Measurements from ENCODE around the gene FIBP.
"Not testable (repeated sequence)": the region's sequence is repeated elsewhere in the genome, so short reads cannot be mapped to it uniquely, and the experiment has no call there.

Gene FIBP

DNA sequence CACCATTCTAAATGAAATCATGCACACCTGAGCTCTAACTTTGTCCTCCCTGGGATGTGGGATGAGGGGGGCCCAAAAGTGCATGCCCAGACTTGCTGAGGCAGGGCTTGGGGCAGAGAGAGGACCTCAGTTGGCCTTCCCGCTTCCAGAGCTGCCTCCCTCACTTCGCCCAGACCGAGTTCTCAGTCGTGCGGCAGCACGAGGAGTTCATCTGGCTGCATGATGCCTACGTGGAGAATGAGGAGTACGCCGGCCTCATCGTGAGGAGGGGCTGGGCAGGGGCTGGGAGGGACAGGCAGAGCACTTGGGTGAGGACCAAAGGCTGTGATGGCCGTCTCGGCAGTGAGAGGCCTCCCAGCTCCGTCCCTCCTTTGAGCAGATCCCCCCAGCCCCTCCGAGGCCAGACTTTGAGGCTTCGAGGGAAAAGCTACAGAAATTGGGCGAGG, 38.5 kb downstream of the FIBP start:
- POLR2A ChIA-PET = interaction anchor here (0.6 to 4.3 kb wide), 5 partner anchors 9 to 235 kb away, joined by 3 to 42 read pairs (median 5); partner anchors contain the start of genes CFL1, MUS81 and SNX32
- H3K4me3 ChIP-seq (ENCODE audit: low read depth, low read length) = no peak overlapping the region
- TF ChIP-seq, protein P1, sequence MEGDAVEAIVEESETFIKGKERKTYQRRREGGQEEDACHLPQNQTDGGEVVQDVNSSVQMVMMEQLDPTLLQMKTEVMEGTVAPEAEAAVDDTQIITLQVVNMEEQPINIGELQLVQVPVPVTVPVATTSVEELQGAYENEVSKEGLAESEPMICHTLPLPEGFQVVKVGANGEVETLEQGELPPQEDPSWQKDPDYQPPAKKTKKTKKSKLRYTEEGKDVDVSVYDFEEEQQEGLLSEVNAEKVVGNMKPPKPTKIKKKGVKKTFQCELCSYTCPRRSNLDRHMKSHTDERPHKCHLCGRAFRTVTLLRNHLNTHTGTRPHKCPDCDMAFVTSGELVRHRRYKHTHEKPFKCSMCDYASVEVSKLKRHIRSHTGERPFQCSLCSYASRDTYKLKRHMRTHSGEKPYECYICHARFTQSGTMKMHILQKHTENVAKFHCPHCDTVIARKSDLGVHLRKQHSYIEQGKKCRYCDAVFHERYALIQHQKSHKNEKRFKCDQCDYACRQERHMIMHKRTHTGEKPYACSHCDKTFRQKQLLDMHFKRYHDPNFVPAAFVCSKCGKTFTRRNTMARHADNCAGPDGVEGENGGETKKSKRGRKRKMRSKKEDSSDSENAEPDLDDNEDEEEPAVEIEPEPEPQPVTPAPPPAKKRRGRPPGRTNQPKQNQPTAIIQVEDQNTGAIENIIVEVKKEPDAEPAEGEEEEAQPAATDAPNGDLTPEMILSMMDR (IDR thresholded peaks at IDR 0.05; ENCODE audit: insufficient read depth, low read length, missing control alignments) = no peak
- DNase-seq (ENCODE audit: low read depth, low spot score) = no peak
- CTCF ChIA-PET = interaction anchor here (0.7 to 5.3 kb wide), 3 partner anchors 10 to 138 kb away, joined by 3 to 41 read pairs (median 3); partner anchors contain the start of gene MUS81

DNA sequence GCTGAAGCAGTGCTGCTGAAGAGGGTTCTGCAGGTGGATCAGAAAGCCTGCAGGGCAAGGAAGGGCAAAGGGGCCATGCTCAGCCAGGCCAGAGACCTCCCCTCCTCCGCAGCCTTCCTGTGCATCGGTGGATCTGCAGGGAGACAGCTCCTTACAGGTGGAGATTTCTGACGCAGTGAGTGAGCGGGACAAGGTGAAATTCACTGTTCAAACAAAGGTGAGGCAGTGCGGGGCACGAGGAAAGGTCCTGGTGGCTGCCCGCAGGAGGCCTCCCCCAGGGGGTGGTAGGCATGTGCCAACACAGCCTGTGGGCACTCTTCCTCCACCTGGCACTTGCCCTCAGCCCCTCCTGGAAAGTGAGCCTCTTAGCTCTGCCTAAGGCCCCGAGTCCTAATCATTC, 38.9 kb downstream of the FIBP start:
- TF ChIP-seq, protein P1 (IDR thresholded peaks at IDR 0.05; ENCODE audit: insufficient read depth, low read length, missing control alignments) = no peak
- no peak overlapping the region for H3K4me3 ChIP-seq (ENCODE audit: low read depth, low read length)
- CTCF ChIA-PET = interaction anchor here (1.6 to 5.3 kb wide), 2 partner anchors 11 to 31 kb away, joined by 3 to 41 read pairs; partner anchors contain the start of gene MUS81
- POLR2A ChIA-PET = interaction anchor here (1.3 to 4.3 kb wide), 4 partner anchors 10 to 130 kb away, joined by 5 to 42 read pairs (median 5); partner anchors contain the start of genes CFL1, MUS81 and SNX32
- DNase-seq (ENCODE audit: low read depth, low spot score) = no peak

DNA sequence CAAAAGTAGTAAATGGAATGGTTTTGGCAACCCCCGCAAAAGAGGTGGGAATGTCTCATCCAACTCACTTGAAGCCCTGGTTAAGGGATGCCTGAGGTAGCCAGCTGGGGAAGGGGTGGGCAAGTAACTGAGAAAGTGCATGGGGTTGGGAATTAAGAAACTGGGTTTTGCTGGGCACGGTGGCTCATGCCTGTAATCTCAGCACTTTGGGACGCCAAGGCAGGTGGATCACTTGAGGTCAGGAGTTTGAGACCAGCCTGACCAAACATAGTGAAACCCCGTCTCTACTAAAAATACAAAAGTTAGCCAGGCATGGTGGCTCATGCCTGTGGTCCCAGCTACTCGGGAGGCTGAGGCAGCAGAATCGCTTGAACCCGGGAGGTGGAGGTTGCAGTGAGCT, 39.6 kb downstream of the FIBP start:
- ChIA-PET CTCF (interaction anchor here (0.9 to 5.3 kb wide), 3 partner anchors 11 to 36 kb away, joined by 4 to 41 read pairs (median 5); partner anchors contain the start of gene MUS81), POLR2A (interaction anchor here (0.6 to 4.3 kb wide), 5 partner anchors 10 to 758 kb away, joined by 3 to 42 read pairs (median 3); partner anchors contain the start of genes CFL1, MUS81 and SNX32)
- H3K4me3 ChIP-seq (ENCODE audit: low read depth, low read length); DNase-seq (ENCODE audit: low read depth, low spot score): not testable (repeated sequence)

DNA sequence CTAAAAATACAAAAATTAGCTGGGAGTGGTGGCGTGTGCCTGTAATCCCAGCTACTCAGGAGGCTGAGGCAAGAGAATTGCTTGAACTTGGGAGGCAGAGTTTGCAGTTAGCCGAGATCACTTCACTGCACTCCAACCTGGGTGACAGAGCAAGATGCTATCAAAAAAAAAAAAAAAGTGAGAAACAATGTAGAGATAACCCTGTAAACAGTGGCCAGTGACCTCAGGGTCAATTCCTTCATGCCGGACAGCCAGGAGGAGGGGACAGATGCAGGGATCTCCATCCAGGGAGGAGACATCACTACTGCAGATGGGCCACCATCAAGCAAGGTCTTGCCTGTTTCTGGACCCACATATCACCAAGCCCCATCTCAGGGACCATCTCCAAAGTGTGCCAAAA, 40.5 kb downstream of the FIBP start:
- ChIA-PET POLR2A (interaction anchor here (0.6 to 4.3 kb wide), 4 partner anchors 11 to 14 kb away, joined by 3 to 42 read pairs (median 4); partner anchors contain the start of genes CFL1, MUS81 and SNX32), CTCF (interaction anchor here (0.9 to 5.3 kb wide), 5 partner anchors 9 to 30 kb away, joined by 3 to 41 read pairs (median 5); partner anchors contain the start of gene MUS81)
- no peak for DNase-seq (ENCODE audit: low read depth, low spot score)
- no peak overlapping the region for H3K4me3 ChIP-seq (ENCODE audit: low read depth, low read length)
- TF ChIP-seq, protein P1 (IDR thresholded peaks at IDR 0.05; ENCODE audit: insufficient read depth, low read length, missing control alignments) = no peak

DNA sequence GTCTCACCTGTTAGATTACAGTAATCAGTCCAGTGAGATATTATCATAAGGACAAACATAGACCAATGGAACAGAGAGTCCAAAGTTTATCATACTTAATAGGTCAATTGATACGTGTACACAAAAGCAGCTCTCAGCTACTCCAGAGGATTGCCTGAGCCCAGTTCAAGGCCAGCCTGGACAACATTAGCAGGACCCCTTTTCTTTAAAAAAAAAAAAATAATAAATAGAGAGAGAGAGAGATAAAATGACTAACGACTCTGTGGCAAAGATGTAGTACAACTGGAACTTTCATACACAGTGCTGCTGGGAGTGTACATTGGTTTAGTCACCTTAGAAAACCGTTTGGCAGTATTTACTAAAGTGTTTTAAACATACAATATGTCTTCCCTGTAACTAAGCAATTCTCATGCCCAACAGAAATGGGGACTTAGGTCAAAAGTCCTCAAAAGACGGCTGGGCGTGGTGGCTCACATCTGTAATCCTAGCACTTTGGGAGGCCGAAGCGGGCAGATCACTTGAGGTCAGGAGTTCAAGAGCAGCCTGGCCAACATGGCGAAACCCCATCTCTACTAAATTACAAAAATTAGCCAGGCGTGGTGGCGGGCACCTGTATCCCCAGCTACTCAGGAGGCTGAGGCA, 43.9 kb downstream of the FIBP start:
- ChIA-PET POLR2A (no interaction called here), CTCF (interaction anchor here (1.3 to 2.4 kb wide), 4 partner anchors 16 to 139 kb away, joined by 3 to 6 read pairs (median 4); partner anchors contain the start of gene MUS81)
- DNase-seq (ENCODE audit: low read depth, low spot score) = no peak
- TF ChIP-seq, protein P1 (IDR thresholded peaks at IDR 0.05; ENCODE audit: insufficient read depth, low read length, missing control alignments) = no peak
- no peak overlapping the region for H3K4me3 ChIP-seq (ENCODE audit: low read depth, low read length)

- H3K4me3 ChIP-seq (ENCODE audit: low read depth, low read length) = no peak overlapping the region
- TF ChIP-seq, protein P1 (IDR thresholded peaks at IDR 0.05; ENCODE audit: insufficient read depth, low read length, missing control alignments) = no peak
- ChIA-PET POLR2A (no interaction called here), CTCF (interaction anchor here (1.2 to 2.4 kb wide), 5 partner anchors 16 to 138 kb away, joined by 3 to 6 read pairs (median 4); partner anchors contain the start of genes FIBP and MUS81)
- DNase-seq (ENCODE audit: low read depth, low spot score) = no peak
Observed at GRCh38 chr11:65843811-65844210, 44.5 kb downstream of the FIBP start.

Data from AG04449 (cell line).